HFF-Myc (cell line): ENCODE results near the gene PARD3B.

Experiments used
- DNase-seq: peaks from one replicate; pipeline ENCODE4 v3.0.0-alpha.2; 2011; ENCODE audit warnings: low read depth; ENCODE audit errors: extremely low read depth
- H3K4me3 ChIP-seq: replicated peaks from 2 replicates; pipeline ENCODE4 v1.5.1; 2011; ENCODE audit warnings: low read depth, mild to moderate bottlenecking, control low read depth, low read length
- CTCF ChIP-seq: IDR thresholded peaks from 2 replicates; pipeline ENCODE4 v1.5.1; 2012; ENCODE audit warnings: mild to moderate bottlenecking, low read depth, low read length, control low read depth; ENCODE audit errors: missing control alignments

Gene PARD3B

GRCh38 chr2:205496772-205497171 lies 951.5 kb downstream of the PARD3B start:
- DNase-seq: peak; percentile 78
- H3K4me3 ChIP-seq: no peak overlapping the region
- TF ChIP-seq CTCF: no peak

DNA sequence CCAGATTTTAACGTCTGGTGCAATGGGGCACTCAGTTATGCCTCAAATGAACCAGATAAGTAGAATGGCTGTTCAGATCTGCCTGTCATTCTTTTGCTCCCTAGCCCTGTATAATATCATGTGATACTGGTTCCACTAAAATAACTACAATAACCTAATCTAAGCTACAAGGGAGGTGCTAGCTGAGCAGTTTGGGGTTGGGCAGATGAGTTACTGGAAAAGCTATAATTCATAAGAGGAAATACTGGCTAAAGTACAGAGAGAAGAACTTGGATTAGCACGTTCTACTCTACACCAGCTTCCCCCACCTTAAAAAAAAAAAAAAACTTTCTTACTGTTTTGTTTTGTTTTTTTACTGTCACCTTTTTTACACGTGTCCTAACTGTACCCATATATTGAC lies 953.7 kb downstream of the PARD3B start:
- DNase-seq: no peak
- TF ChIP-seq CTCF: no peak
- H3K4me3 ChIP-seq: no peak overlapping the region

DNA sequence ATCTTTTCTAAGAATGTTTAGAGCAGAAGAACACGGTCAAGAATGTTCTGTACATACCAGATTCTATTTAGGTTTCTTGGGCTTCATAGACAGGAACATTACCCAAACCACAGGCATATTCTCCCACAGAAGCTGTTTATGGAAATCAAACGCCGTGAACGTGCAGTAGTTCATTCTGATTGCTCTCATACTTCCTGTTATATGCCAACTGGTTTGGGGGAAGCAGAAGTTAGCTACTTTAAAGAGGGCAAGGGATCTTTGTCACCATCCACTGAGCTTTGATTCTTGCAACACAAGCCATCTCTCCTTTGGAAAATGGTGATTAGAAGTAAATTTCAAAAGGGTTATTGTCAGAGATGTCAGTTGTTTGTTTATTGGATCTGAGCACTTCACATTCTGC lies 954.8 kb downstream of the PARD3B start:
- DNase-seq: no peak
- no peak for TF ChIP-seq CTCF
- H3K4me3 ChIP-seq: no peak overlapping the region

DNA sequence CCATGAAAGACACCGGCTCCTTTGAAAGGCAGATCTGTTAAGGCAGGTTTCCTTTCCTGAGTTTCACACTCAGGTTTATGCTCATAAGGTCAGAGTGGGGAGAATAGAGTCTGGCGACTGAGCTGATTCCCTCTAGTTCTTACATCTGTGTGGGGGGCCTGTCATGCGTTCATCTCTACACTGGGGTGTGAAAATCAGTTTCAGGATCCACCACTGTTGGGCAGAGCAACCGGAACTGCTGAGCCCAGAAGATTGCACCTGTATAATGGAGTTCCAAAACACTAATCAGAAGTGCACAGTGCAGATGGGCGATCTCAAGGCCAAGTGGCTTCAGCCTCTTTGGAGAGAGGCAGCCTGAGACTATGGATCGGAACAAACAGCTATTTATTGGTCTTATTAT lies 955.7 kb downstream of the PARD3B start:
- TF ChIP-seq CTCF: no peak
- H3K4me3 ChIP-seq: no peak overlapping the region
- no peak for DNase-seq

- no peak for TF ChIP-seq CTCF
- no peak for DNase-seq
- H3K4me3 ChIP-seq: no peak overlapping the region
Measured at GRCh38 chr2:205501826-205502225, 956.6 kb downstream of the PARD3B start.

DNA sequence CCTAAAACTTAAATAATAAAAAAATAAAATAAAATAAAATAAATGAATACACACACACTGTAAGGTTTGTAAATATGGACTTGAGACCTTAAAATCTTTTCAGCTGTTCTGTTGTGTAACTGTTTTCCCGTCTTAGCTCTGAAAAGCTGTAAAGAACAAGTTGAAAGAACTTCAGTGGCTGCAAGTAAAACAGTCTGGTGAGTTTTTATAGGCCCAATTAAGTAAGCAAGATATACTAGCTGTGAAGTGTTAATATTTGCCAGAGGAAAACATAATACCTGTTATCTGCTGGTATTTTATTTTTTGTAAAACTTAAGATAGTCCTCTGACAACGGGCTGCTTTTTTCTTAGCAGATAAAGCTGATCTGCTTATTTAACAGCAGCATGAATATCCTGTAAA lies 960.1 kb downstream of the PARD3B start:
- TF ChIP-seq CTCF: no peak
- no peak for DNase-seq
- no peak overlapping the region for H3K4me3 ChIP-seq

- no peak for DNase-seq
- no peak for TF ChIP-seq CTCF
- no peak overlapping the region for H3K4me3 ChIP-seq
Measured at GRCh38 chr2:205509655-205510054, 964.4 kb downstream of the PARD3B start.
